HFF-Myc (cell line): ENCODE data around the gene P4HA1.

Source experiments
- DNase-seq: peaks from one replicate; pipeline ENCODE4 v3.0.0-alpha.2; 2011; ENCODE audit warnings: low read depth; ENCODE audit errors: extremely low read depth
- H3K4me3 ChIP-seq: replicated peaks from 2 replicates; pipeline ENCODE4 v1.5.1; 2011; ENCODE audit warnings: low read depth, mild to moderate bottlenecking, control low read depth, low read length
- TF ChIP-seq, protein P1 (sequence below): IDR thresholded peaks from 2 replicates; pipeline ENCODE4 v1.5.1; 2012; ENCODE audit warnings: mild to moderate bottlenecking, low read depth, low read length, control low read depth; ENCODE audit errors: missing control alignments

P4HA1 gene

DNA sequence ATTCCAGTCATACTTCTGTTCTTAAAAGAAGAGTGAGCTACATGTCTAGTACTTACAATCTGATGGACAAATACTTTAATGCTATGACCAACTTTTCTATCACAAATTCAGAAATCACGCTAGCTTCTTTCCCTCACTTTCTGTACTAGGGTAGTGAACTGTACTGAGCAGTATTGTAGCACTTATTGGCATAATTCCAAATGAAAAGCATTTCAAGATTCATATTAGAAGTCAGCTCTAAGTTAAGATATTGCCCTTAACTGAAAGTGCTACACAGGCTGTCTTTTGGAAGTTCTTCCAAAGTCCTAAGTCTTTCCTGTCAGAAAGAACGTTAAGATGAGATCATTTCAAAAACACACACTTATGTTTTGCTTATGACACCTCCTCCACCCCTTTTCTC is 13.4 kb downstream of the P4HA1 start:
- DNase-seq = no peak
- no peak overlapping the region for H3K4me3 ChIP-seq
- TF ChIP-seq, protein P1, sequence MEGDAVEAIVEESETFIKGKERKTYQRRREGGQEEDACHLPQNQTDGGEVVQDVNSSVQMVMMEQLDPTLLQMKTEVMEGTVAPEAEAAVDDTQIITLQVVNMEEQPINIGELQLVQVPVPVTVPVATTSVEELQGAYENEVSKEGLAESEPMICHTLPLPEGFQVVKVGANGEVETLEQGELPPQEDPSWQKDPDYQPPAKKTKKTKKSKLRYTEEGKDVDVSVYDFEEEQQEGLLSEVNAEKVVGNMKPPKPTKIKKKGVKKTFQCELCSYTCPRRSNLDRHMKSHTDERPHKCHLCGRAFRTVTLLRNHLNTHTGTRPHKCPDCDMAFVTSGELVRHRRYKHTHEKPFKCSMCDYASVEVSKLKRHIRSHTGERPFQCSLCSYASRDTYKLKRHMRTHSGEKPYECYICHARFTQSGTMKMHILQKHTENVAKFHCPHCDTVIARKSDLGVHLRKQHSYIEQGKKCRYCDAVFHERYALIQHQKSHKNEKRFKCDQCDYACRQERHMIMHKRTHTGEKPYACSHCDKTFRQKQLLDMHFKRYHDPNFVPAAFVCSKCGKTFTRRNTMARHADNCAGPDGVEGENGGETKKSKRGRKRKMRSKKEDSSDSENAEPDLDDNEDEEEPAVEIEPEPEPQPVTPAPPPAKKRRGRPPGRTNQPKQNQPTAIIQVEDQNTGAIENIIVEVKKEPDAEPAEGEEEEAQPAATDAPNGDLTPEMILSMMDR = no peak

DNA sequence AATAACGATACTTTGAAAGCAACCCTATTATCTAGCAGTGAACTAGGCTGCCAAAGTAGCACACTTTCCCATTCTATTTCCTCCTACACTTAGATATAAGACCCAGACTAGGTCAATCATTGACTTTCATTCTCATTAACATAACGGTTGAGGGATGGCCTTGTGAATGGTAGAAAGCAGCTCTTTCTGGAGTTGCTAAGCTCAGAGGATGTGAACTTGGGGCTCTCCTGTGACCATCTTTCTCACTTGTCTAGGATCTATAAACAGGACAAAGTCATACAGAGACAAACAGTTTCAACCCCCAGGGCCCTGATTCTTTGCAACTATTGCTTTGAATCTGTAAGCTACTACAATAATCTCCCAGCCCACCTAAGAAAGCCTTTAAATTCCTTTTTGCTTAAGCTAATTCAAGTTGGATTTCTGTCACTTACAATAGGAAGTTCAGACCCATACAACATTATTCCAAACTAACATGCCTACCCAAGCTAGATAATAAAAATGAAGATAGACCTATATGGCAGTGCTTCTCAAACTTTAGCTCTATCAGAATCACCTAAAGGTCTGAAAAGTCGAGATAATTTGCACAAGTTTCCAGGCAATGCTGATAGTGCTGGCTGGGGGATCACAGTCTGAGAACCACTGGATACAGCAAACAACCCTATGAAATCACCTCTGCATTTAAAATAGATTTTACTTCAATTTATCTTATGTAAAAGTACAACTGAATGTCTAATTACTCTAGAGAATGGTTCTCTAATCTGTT is 16.7 kb downstream of the P4HA1 start:
- TF ChIP-seq, protein P1 = no peak
- no peak overlapping the region for H3K4me3 ChIP-seq
- no peak for DNase-seq

DNA sequence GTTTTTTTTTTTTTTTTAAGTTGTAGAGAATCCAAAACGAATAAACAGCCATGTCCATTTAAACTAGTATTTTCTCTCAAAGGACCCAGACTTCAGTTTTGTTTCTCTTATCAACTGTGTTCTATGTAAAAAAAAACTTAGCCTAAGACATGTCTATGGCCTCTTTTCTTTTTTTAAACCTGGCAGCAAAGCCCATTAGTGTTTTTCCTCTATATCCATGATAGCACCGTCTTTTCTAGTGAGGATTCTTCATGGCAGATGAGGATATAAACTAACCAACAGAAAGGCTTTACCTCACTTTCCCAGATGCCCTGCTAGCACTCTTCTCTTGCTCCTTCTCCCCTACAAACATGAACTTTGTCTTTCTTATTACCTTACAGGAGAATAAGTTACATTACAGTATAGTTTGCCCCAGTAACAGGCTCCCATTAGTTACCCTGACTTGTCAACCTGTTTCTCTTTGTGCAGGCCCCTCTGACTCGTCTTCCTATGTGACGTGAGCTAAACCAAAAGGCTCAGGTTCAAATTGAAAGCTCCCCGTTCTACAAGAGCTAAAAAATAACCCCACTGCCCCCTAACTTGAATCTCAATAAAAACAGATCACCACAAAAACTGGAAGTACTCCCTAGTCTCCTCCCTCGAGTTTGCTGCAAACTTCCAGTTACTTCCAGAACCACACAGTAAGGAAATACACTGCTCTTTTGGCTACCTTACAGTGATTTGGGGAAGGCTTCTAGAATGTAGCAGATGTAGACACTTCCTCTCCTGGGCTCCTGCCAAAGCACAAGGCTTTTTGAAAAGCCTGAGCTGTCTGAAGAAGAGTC is 20.1 kb downstream of the P4HA1 start:
- peak; percentile 72 for DNase-seq
- no peak overlapping the region for H3K4me3 ChIP-seq
- TF ChIP-seq, protein P1 = no peak

DNA sequence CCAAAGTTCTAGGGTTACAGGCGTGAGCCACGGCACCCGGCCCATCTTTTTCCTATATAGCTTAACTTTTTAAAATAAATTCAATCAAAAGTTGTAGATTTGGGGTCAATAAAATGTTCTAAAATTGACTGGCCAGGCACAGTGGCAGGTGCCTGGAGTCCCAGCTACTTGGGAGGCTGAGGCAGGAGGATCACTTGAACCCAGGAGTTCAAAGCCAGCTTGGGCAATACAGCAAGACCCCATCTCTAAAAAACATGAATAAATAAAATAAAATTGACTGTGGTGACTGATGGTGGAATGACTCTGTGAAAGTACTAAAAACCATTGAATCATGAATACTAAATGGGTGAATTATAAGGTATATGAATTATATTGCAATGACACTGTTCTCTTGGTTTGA is 20.8 kb downstream of the P4HA1 start:
- DNase-seq = no peak
- TF ChIP-seq, protein P1 = no peak
- no peak overlapping the region for H3K4me3 ChIP-seq

DNA sequence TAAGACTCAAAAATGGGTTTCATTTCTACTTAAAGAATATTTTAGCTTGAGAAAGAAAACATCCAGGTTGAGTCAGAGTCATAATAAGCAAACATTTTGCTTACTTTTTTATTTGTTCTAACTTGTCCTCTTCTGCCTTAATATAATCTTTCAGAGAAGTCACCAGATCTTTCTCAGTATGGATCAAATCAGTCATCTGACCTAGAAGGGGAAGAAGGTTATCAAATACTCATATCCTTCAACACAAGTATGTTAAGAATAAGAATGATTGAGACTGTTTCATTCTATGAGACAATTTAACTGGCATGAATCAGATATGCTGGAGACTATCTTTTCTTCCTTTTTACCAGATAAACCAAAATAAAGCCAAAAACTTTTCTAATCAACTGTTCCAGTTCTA is 23.0 kb downstream of the P4HA1 start:
- TF ChIP-seq, protein P1 = no peak
- no peak for DNase-seq
- H3K4me3 ChIP-seq = no peak overlapping the region

DNA sequence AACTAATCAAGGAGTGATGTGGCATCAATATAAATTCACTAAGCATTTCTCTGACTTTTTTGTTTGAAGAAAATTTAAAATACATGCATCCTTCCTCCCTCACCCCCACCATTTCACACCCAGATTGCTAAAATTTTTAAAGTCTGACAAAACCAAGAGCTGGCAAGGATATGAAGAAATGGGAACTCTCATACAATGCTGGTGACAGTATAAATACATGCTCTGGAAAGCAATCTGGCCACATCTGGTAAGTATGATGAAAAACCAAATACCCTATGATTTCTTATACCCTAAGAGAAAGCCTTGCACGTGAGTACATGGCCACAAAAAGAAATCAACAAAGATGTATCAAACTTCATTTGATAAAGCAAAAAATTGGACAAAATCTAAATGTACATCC is 31.2 kb downstream of the P4HA1 start:
- TF ChIP-seq, protein P1 = no peak
- H3K4me3 ChIP-seq = no peak overlapping the region
- DNase-seq = no peak
